HCT116 (cell line): Measurements from ENCODE around the gene TANGO6. TPM values are rescaled to one million over a fixed set of nuclear protein-coding genes. Genes with fewer than 3 reads are reported as not detected.

Source experiments
- ATAC-seq: fragments of 200-7000 bp; cut with Tn5 transposase; 2 replicates; pipeline ENCODE4 v1.9.1; 2020; ENCODE audit warnings: mild to moderate bottlenecking, moderate library complexity
- BruUV-seq: library from RNA; stranded (reverse); fragments of 400-500 nt; replicated peaks from 2 replicates; lab custom pipeline; 2021; lab: Mats Ljungman, UMichigan
- CTCF ChIA-PET: fragments of 300-600 bp; sonication (Branson Sonifier 250); formaldehyde crosslinking; loops from one replicate; lab custom pipeline; 2021; ENCODE audit warnings: antibody characterized with exemption; lab: Charles Lee
- POLR2A ChIA-PET: fragments of 300-600, 350-600 bp; sonication (Branson Sonifier 250); formaldehyde crosslinking; loops from one replicate; lab custom pipeline; 2021; ENCODE audit warnings: antibody characterized with exemption; lab: Charles Lee
- RAD21 ChIA-PET, 2 experiments: fragments of 300-600 bp; sonication (Branson Sonifier 250); formaldehyde crosslinking; loops; one replicate each; lab custom pipeline; 2023; ENCODE audit warnings: low total read pairs in 2 of 2; ENCODE audit not compliant: uncharacterized antibody in 2 of 2, unreplicated experiment in 2 of 2, low non-redundant PET in 1 of 2; lab: Charles Lee
- DNase-seq: peaks from one replicate; pipeline ENCODE4 v3.0.0-alpha.2; 2010; ENCODE audit warnings: low read depth, low spot score
- H2AFZ ChIP-seq: fragments of 200-600 bp; shearing (Covaris generic), sonication (generic); 2 replicates; pipeline ENCODE4 v1.6.1; 2017; ENCODE audit warnings: low read depth, mixed run types, mixed read lengths, antibody characterized with exemption, low read length; ENCODE audit not compliant: poor library complexity, severe bottlenecking
- H3K27ac ChIP-seq: 2 replicates; pipeline ENCODE4 v1.5.1; 2012; ENCODE audit warnings: low read depth, low read length
- H3K27me3 ChIP-seq: fragments of 200-600 bp; sonication (generic); 2 replicates; pipeline ENCODE4 v1.6.1; 2016; ENCODE audit warnings: mixed run types, low read length, mixed read lengths; ENCODE audit not compliant: insufficient read depth
- H3K36me3 ChIP-seq, 2 experiments: fragments of 200-500 bp in 1 of 2; fragments of 200-600 bp in 1 of 2; sonication (Bioruptor generic) in 1 of 2; sonication (generic) in 1 of 2; 2 replicates each; pipeline versions ENCODE4 v1.5.1 to v1.6.1; 2014 to 2016; ENCODE audit warnings: low read length in 2 of 2, inconsistent platforms in 1 of 2, mixed read lengths in 1 of 2, mixed run types in 1 of 2; ENCODE audit not compliant: insufficient read depth in 2 of 2, control insufficient read depth in 1 of 2
- H3K4me1 ChIP-seq, 2 experiments: fragments of 200-600 bp in 1 of 2; sonication (generic) in 1 of 2; 2 replicates each; pipeline versions ENCODE4 v1.5.1 to v1.6.1; 2012 to 2017; ENCODE audit warnings: low read length in 2 of 2, inconsistent platforms in 1 of 2, mild to moderate bottlenecking in 1 of 2, mixed read lengths in 1 of 2, mixed run types in 1 of 2, moderate library complexity in 1 of 2; ENCODE audit not compliant: insufficient read depth in 2 of 2, control insufficient read depth in 1 of 2
- H3K4me2 ChIP-seq: fragments of 200-600 bp; sonication (generic); 2 replicates; pipeline ENCODE4 v1.6.1; 2017; ENCODE audit warnings: mixed run types, low read length, mixed read lengths
- H3K4me3 ChIP-seq, 2 experiments: fragments of 200-600 bp in 1 of 2; sonication (generic) in 1 of 2; replicated peaks in 1 of 2; 2 replicates each; pipeline ENCODE4 v1.5.1; 2011 to 2016; ENCODE audit warnings: low read length in 2 of 2, control low read depth in 1 of 2, low read depth in 1 of 2, mild to moderate bottlenecking in 1 of 2, mixed read lengths in 1 of 2, mixed run types in 1 of 2
- H3K79me2 ChIP-seq: fragments of 200-600 bp; sonication (generic); 2 replicates; pipeline ENCODE4 v1.6.1; 2017; ENCODE audit warnings: mild to moderate bottlenecking, mixed run types, low read length, moderate library complexity, mixed read lengths; ENCODE audit not compliant: insufficient read depth
- H3K9ac ChIP-seq: fragments of 200-600 bp; sonication (generic); 2 replicates; pipeline ENCODE4 v1.6.1; 2016; ENCODE audit warnings: low read length, mixed read lengths
- H3K9me2 ChIP-seq: fragments of 200-600 bp; sonication (generic), shearing (Covaris generic); 2 replicates; pipeline ENCODE4 v1.6.1; 2017; ENCODE audit warnings: mixed run types, mild to moderate bottlenecking, moderate library complexity; ENCODE audit not compliant: insufficient read depth
- H3K9me3 ChIP-seq, 2 experiments: fragments of 200-500 bp in 1 of 2; fragments of 200-600 bp in 1 of 2; sonication (Bioruptor generic) in 1 of 2; sonication (generic) in 1 of 2; 2 replicates each; pipeline ENCODE4 v1.6.1; 2014 to 2017; ENCODE audit warnings: low read length in 2 of 2, mixed read lengths in 2 of 2, inconsistent platforms in 1 of 2, low read depth in 1 of 2, mild to moderate bottlenecking in 1 of 2, mixed run types in 1 of 2, moderate library complexity in 1 of 2; ENCODE audit not compliant: control insufficient read depth in 1 of 2, insufficient read depth in 1 of 2
- H4K20me1 ChIP-seq: fragments of 200-600 bp; sonication (generic), shearing (Covaris generic); 2 replicates; pipeline ENCODE4 v1.6.1; 2017; ENCODE audit warnings: mixed run types, mild to moderate bottlenecking, moderate library complexity; ENCODE audit not compliant: insufficient read depth
- ELF1 ChIP-seq: IDR thresholded peaks from 2 replicates; pipeline ENCODE4 v1.6.1; 2012; ENCODE audit warnings: low read depth, borderline replicate concordance
- EZH2phosphoT487 ChIP-seq: fragments of 200-600 bp; IDR thresholded peaks from 2 replicates; pipeline ENCODE4 v1.6.1; 2018; ENCODE audit warnings: antibody characterized with exemption, borderline replicate concordance
- JUND ChIP-seq: IDR thresholded peaks from 2 replicates; pipeline ENCODE4 v1.6.1; 2012
- POLR2AphosphoS5 ChIP-seq: IDR thresholded peaks from 2 replicates; pipeline ENCODE4 v1.6.1; 2011; ENCODE audit warnings: mild to moderate bottlenecking, low read depth, low read length, moderate library complexity
- RAD21 ChIP-seq: IDR thresholded peaks from 2 replicates; pipeline ENCODE4 v1.6.1; 2012; ENCODE audit warnings: low read depth, mild to moderate bottlenecking
- SIN3A ChIP-seq: IDR thresholded peaks from 2 replicates; pipeline ENCODE4 v1.6.1; 2012; ENCODE audit warnings: low read depth
- SP1 ChIP-seq: IDR thresholded peaks from 2 replicates; pipeline ENCODE4 v1.6.1; 2012; ENCODE audit warnings: low read depth
- SRF ChIP-seq: IDR thresholded peaks from 2 replicates; pipeline ENCODE4 v1.6.1; 2012; ENCODE audit warnings: low read depth
- YY1 ChIP-seq: IDR thresholded peaks from 2 replicates; pipeline ENCODE4 v1.6.1; 2011; ENCODE audit warnings: low read length, low read depth, moderate library complexity, mild to moderate bottlenecking; ENCODE audit not compliant: insufficient replicate concordance; ENCODE audit errors: extremely low read depth
- ZFX ChIP-seq: fragments of 450-650 bp; IDR thresholded peaks from 2 replicates; pipeline ENCODE4 v1.6.1; 2017
- ZNF274 ChIP-seq: fragments of 200-500 bp; sonication (Bioruptor generic); IDR thresholded peaks from 2 replicates; pipeline ENCODE4 v1.6.1; 2014; ENCODE audit warnings: mild to moderate bottlenecking, low read depth, low read length, inconsistent platforms
- intact Hi-C: fragments of 100-400 bp; cut with micrococcal nuclease; formaldehyde crosslinking; loops from 2 replicates; pipeline ENCODE4 v1.10.0; 2022
- total RNA-seq: library from RNA; stranded (reverse); gene quantifications from one replicate; pipeline ENCODE4 v1.2.1, GENCODE V29; 2021; ENCODE audit not compliant: unreplicated experiment
- TF ChIP-seq, protein P1 (sequence below): IDR thresholded peaks from 2 replicates; pipeline ENCODE4 v1.6.1; 2012
- TF ChIP-seq, protein P2 (sequence below): IDR thresholded peaks from 2 replicates; pipeline ENCODE4 v1.6.1; 2012
- TF ChIP-seq, protein P3 (sequence below): IDR thresholded peaks from 2 replicates; pipeline ENCODE4 v1.6.1; 2011; ENCODE audit warnings: mild to moderate bottlenecking, low read length, moderate library complexity; ENCODE audit not compliant: insufficient replicate concordance; ENCODE audit errors: extremely low read depth
- TF ChIP-seq, protein P4 (sequence below): IDR thresholded peaks from 2 replicates; pipeline ENCODE4 v1.6.1; 2012; ENCODE audit warnings: low read depth

TANGO6 gene
- total RNA-seq, 1 experiment from 2014 or later = 16.4 TPM

DNA sequence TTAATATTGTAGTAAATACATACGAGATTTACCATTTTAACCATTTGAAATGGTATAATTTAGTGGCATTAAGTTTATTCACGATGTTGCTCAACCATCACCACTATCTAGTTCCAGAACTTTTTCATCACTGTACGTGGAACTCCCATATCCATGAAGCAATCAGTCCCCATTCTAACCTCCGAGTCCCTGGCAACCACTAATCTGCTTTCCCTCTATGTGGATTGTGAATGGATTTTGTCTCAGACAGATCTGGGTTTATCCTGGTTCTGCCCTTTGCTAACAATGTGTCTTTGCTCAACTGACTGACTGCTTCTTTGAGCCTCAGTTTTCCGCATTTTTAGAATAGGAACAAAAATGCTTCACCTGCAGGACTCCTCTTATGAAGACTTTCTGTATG lies 51.4 kb downstream of the TANGO6 start:
- H3K27me3 ChIP-seq = no peaks in the 10 kb centered on the region
- no peak overlapping the region for H3K4me2 ChIP-seq
- no peaks in the 10 kb centered on the region for H3K79me2 ChIP-seq
- CTCF ChIA-PET = no interaction called here
- H3K9ac ChIP-seq = no peak overlapping the region
- H3K36me3 ChIP-seq = no peaks in the 10 kb centered on the region
- no peaks in the 10 kb centered on the region for H3K9me3 ChIP-seq
- ATAC-seq (no peak), DNase-seq (no peak)
- H4K20me1 ChIP-seq = no peaks in the 10 kb centered on the region
- H2AFZ ChIP-seq = no peak overlapping the region
- H3K9me2 ChIP-seq = no peaks in the 10 kb centered on the region
- POLR2A ChIA-PET = no interaction called here
- no peaks in the 10 kb centered on the region for H3K4me1 ChIP-seq
- RAD21 ChIA-PET = no interaction called here
- no peak overlapping the region for H3K27ac ChIP-seq
- no TSS peak for BruUV-seq
- no peak overlapping the region for H3K4me3 ChIP-seq
- intact Hi-C loops = no loop called here
- TF ChIP-seq YY1 (no peak), SRF (no peak), POLR2AphosphoS5 (no peak), RAD21 (no peak), SIN3A (no peak)
- TF ChIP-seq, protein P1, sequence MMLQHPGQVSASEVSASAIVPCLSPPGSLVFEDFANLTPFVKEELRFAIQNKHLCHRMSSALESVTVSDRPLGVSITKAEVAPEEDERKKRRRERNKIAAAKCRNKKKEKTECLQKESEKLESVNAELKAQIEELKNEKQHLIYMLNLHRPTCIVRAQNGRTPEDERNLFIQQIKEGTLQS = no peak

DNA sequence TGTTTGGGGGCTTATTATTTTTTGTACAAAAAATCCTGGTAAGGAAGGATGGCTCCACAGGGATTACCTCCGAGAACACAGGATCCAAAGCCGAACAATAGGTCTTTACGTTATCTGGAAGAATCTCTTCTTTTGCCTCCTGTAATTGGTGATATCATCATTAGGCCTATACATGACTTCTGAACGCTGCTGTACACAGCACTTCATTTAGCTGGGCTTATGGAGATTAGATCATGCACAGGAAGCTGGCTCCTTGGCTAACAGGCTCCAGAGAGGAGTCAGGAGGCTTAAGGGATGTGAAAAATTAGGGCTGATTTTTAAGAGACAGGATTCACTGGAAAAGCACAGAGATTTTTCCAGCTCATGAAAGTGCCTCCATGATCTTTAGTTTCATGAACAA lies 54.7 kb downstream of the TANGO6 start:
- Histone ChIP-seq H3K27me3 (no peaks in the 10 kb centered on the region), H3K9me3 (no peaks in the 10 kb centered on the region), H3K79me2 (no peaks in the 10 kb centered on the region), H3K4me2 (no peak overlapping the region), H4K20me1 (no peaks in the 10 kb centered on the region), H3K4me1 (peaks cover 0 to 11% of the 10 kb centered on the region in 2 experiments; a peak in 2 of 4 replicates), H3K9ac (no peak overlapping the region), H3K4me3 (no peak overlapping the region), H3K36me3 (no peaks in the 10 kb centered on the region), H2AFZ (no peak overlapping the region), H3K27ac (no peak overlapping the region), H3K9me2 (no peaks in the 10 kb centered on the region)
- POLR2A ChIA-PET = no interaction called here
- TF ChIP-seq, protein P2, sequence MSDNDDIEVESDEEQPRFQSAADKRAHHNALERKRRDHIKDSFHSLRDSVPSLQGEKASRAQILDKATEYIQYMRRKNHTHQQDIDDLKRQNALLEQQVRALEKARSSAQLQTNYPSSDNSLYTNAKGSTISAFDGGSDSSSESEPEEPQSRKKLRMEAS = no peak
- TF ChIP-seq ZNF274 (no peak), ZFX (no peak), EZH2phosphoT487 (no peak), JUND (no peak), SP1 (no peak), SRF (no peak), ELF1 (no peak), SIN3A (no peak)
- TF ChIP-seq, protein P3, sequence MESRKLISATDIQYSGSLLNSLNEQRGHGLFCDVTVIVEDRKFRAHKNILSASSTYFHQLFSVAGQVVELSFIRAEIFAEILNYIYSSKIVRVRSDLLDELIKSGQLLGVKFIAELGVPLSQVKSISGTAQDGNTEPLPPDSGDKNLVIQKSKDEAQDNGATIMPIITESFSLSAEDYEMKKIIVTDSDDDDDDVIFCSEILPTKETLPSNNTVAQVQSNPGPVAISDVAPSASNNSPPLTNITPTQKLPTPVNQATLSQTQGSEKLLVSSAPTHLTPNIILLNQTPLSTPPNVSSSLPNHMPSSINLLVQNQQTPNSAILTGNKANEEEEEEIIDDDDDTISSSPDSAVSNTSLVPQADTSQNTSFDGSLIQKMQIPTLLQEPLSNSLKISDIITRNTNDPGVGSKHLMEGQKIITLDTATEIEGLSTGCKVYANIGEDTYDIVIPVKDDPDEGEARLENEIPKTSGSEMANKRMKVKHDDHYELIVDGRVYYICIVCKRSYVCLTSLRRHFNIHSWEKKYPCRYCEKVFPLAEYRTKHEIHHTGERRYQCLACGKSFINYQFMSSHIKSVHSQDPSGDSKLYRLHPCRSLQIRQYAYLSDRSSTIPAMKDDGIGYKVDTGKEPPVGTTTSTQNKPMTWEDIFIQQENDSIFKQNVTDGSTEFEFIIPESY = no peak
- TF ChIP-seq, protein P4, sequence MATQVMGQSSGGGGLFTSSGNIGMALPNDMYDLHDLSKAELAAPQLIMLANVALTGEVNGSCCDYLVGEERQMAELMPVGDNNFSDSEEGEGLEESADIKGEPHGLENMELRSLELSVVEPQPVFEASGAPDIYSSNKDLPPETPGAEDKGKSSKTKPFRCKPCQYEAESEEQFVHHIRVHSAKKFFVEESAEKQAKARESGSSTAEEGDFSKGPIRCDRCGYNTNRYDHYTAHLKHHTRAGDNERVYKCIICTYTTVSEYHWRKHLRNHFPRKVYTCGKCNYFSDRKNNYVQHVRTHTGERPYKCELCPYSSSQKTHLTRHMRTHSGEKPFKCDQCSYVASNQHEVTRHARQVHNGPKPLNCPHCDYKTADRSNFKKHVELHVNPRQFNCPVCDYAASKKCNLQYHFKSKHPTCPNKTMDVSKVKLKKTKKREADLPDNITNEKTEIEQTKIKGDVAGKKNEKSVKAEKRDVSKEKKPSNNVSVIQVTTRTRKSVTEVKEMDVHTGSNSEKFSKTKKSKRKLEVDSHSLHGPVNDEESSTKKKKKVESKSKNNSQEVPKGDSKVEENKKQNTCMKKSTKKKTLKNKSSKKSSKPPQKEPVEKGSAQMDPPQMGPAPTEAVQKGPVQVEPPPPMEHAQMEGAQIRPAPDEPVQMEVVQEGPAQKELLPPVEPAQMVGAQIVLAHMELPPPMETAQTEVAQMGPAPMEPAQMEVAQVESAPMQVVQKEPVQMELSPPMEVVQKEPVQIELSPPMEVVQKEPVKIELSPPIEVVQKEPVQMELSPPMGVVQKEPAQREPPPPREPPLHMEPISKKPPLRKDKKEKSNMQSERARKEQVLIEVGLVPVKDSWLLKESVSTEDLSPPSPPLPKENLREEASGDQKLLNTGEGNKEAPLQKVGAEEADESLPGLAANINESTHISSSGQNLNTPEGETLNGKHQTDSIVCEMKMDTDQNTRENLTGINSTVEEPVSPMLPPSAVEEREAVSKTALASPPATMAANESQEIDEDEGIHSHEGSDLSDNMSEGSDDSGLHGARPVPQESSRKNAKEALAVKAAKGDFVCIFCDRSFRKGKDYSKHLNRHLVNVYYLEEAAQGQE = no peak
- ATAC-seq = no peak
- intact Hi-C loops = no loop called here
- no TSS peak for BruUV-seq
- no peak for DNase-seq
- CTCF ChIA-PET = no interaction called here
- RAD21 ChIA-PET = no interaction called here
